Activated naive CD4-positive, alpha-beta T cell treated with anti-CD3 and anti-CD28 coated beads, Interleukin-2, amount 50 U/mL, for 72 hours (primary cell): ENCODE results near the gene DPF3. TPM values are rescaled to one million over a fixed set of nuclear protein-coding genes. Genes with fewer than 3 reads are reported as not detected.
A peak's percentile ranks its signal among the peaks of the same experiment; 100 is the strongest.

Experiments used
- ATAC-seq, 2 donors: fragments of 150-1000 bp; cut with Tn5 transposase; 2 replicates each; pipeline ENCODE4 v1.10.0; 2021; ENCODE audit warnings: mild to moderate bottlenecking in 2 of 2, moderate library complexity in 2 of 2
- DNase-seq, 2 donors: peaks; one replicate each; pipeline ENCODE4 v3.0.0; 2021 to 2022; ENCODE audit warnings: low spot score in 2 of 2
- H3K27ac Mint-ChIP-seq, 2 donors: one replicate each; pipeline ENCODE4 v1.8.0; 2022; ENCODE audit warnings: mild to moderate bottlenecking in 2 of 2, mixed read lengths in 2 of 2
- H3K36me3 Mint-ChIP-seq, 2 donors: one replicate each; pipeline ENCODE4 v1.8.0; 2022; ENCODE audit warnings: mixed read lengths in 2 of 2
- H3K9me3 Mint-ChIP-seq, 2 donors: one replicate each; pipeline ENCODE4 v1.8.0; 2022; ENCODE audit warnings: mixed read lengths in 2 of 2
- total RNA-seq, 2 donors: library from RNA; stranded (reverse); gene quantifications; one replicate each; pipeline ENCODE4 v1.2.3, GENCODE V29; 2022

The DPF3 gene
- total RNA-seq, 2 donors from 2014 or later = 0.29 TPM; not detected in 1

DNA sequence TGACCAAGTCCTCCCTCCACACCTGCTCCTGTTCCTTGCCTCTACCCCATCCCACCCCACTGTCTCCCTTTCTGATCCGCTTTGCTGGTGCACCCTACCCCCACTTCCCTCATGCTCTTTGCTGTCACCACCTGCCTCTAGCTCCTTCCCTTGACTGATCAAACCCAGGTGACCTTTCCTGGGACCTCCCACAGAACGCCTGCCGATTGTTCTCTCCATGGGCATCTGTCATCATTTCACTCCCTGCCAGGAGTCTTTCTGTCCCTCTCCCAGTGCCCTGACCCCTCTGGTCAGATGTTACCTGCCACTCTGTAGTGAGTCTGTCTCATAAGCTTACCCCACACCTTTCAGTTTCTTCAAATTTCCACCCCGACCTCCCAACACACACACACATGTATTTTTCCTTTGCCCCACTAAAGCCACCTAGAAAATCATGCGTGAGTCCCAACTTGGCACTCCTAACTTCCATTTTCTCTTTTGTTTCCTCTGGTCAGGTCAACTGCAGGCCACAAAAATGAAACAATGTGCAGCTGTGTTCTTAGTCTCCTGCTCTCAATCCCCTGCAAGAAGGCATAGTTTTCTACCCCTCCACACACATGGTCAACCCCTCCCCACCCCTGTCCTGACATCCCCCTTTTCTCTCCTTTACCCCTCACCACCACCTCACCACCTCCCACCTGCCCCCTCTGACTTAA, 229.8 kb downstream of the DPF3 start:
- Mint-ChIP-seq H3K27ac (peak overlapping the region in 1 of 2 donors; percentile 78), H3K36me3 (no peaks in the 10 kb centered on the region), H3K9me3 (no peaks in the 10 kb centered on the region)
- DNase-seq (no peak), ATAC-seq (no peak)

DNA sequence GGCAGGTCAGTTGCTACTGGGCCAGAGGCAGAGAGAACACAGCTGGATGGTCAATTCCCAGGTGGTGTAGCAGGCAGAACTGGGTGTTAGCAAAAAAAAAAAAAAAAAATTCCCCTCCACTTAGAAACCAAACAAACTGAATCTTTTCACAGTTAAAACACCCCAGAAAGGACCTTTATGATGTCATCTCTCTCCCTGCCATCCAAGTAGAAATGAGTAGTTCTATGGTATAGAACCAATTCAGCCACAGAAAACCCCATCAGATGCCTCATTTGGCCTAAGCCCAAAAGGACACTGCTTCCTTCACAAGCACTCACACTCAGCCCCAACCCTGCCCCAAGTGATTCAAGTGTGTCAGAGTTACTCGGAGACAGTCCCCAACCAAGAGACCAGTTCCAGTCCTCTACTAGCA, 230.8 kb downstream of the DPF3 start:
- ATAC-seq (peak; percentile 38 to 68), DNase-seq (peak in 1 of 2 donors; percentile 5)
- no peaks in the 10 kb centered on the region for H3K36me3 Mint-ChIP-seq
- no peaks in the 10 kb centered on the region for H3K9me3 Mint-ChIP-seq
- peak overlapping the region in 1 of 2 donors; percentile 69 for H3K27ac Mint-ChIP-seq

GRCh38 chr14:72662214-72662613, 231.7 kb downstream of the DPF3 start:
- no peaks in the 10 kb centered on the region for H3K36me3 Mint-ChIP-seq
- DNase-seq (no peak), ATAC-seq (no peak)
- H3K9me3 Mint-ChIP-seq = no peaks in the 10 kb centered on the region
- H3K27ac Mint-ChIP-seq = no peak overlapping the region

DNA sequence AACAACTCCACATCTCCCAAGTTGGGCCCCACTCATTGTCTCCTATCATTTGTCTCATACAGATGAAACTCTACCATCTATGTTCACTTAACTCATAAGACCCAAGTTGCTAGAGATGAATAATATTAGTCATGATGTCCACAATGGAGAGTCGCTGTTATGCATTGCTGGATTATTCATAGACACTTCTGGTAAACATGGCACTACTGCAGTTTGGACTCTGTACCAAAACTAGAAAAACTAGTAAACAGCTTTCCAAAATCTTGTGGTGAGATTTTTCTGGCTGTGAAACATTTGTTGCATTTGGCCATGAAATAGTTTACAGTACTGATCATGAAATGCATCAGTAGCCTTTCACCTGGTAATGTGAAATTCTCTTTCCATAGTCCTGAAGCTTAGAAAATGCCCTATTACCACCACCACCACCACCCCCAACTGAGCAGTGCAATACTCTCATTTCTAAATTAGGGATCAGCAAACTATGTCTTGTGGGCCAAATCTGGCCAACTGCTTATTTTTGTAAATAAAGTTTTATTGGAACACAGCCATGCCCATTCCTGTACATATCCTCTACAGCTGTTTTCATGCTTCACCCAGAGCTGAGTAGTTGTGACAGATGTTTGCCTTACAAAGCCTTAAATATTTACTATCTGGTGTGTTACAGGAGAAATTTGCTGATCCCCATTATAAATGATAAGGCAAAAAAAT, 236.5 kb downstream of the DPF3 start:
- no peak overlapping the region for H3K27ac Mint-ChIP-seq
- DNase-seq (no peak), ATAC-seq (no peak)
- H3K36me3 Mint-ChIP-seq = no peaks in the 10 kb centered on the region
- no peaks in the 10 kb centered on the region for H3K9me3 Mint-ChIP-seq

GRCh38 chr14:72653026-72653425, 240.9 kb downstream of the DPF3 start:
- no peaks in the 10 kb centered on the region for H3K36me3 Mint-ChIP-seq
- no peaks in the 10 kb centered on the region for H3K9me3 Mint-ChIP-seq
- H3K27ac Mint-ChIP-seq = no peak overlapping the region
- ATAC-seq = no peak
- no peak for DNase-seq

DNA sequence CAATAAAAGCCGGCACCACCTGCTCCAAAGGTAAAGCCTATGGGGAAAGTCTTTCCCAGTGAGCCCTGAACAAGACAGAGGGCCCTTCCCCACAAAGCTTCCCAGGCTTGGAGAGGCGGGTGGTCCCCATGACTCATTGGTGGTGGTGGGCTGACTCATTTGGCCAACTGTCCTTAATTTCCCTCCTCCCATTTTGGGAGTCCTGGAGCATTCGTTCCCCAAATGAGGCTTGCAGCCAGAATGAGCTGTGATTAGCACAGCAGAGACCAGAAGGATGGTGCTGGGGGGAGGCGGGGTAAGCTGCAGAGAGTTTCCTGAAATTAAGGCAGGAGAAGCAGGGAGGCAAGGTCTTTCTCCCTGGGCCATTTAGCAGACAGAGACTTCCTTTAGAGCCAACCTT, 241.7 kb downstream of the DPF3 start:
- Mint-ChIP-seq H3K36me3 (no peaks in the 10 kb centered on the region), H3K9me3 (no peaks in the 10 kb centered on the region), H3K27ac (no peak overlapping the region)
- DNase-seq = no peak
- no peak for ATAC-seq

DNA sequence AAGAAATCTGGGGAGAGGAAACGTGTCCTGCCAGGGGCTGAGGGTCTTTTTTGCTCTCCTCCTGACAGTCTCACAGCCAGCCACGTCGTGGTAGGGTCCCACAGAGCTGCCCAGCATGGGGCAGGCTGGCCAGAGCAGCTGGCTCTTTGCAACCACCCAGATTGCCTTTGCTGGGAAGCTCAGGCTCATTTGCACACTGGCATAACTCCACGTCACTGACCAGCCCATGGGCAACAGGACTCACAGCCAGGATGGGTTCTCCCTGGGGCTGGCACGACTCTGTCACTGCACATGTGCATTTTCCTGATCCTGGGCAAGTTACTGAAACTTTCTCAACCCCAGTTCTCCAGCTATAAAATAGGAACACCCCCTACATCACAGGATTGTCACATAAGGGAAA, 242.2 kb downstream of the DPF3 start:
- Mint-ChIP-seq H3K27ac (no peak overlapping the region), H3K36me3 (no peaks in the 10 kb centered on the region), H3K9me3 (no peaks in the 10 kb centered on the region)
- ATAC-seq = no peak
- DNase-seq = no peak

DNA sequence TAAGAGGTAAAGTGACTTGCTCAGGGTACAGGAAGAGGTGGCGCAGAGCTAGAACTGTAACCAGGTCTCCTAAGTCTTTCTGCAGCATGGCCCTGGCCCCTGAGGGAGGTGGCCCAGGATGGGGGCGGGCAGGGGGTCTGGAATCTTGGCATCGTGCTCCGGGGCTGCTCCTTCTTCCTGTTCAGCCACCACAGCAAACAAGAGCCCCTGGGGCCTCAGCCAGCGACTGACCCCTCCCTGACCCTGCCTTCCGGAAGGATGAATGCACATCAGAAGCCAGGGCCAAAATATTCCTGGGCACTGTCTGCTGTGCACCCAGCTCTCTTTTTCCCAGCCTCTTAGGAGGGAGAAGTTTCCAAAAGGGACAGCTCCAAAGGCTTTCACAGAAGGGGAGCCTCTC, 242.8 kb downstream of the DPF3 start:
- ATAC-seq (no peak), DNase-seq (no peak)
- no peaks in the 10 kb centered on the region for H3K9me3 Mint-ChIP-seq
- no peak overlapping the region for H3K27ac Mint-ChIP-seq
- H3K36me3 Mint-ChIP-seq = no peaks in the 10 kb centered on the region

DNA sequence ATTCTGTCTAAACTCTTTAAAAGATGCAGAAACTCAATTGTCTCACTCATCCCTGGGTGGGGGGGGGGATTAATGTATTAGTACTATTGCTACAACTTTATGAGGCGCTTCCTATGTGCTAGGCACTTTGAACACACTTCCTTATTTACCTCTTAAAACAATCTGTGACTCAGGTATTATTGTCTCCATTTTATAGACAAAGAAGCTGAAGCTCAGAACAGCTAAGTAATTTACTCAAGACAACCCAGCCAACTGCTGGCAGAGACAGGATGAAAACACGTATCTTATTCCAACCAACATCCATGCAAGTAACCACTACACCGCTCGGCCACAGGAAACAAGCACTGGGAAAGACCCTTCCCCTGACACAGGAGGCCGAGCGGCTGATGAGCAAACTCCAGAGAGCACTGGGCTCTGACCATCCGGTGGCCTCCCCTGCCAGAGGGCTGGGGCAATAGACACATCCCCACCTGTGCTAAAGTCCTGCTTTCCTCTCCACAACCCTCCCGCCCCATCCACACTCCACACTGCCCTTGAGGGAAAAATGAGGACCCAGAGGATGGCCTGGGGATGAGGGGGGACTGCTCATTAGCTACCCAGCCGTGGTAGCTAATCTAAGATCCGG, 244.2 kb downstream of the DPF3 start:
- ATAC-seq = no peak
- H3K9me3 Mint-ChIP-seq = no peaks in the 10 kb centered on the region
- H3K36me3 Mint-ChIP-seq = no peaks in the 10 kb centered on the region
- no peak for DNase-seq
- H3K27ac Mint-ChIP-seq = no peak overlapping the region

GRCh38 chr14:72647782-72648181, 246.1 kb downstream of the DPF3 start:
- ATAC-seq (no peak), DNase-seq (no peak)
- H3K27ac Mint-ChIP-seq = no peak overlapping the region
- no peaks in the 10 kb centered on the region for H3K36me3 Mint-ChIP-seq
- H3K9me3 Mint-ChIP-seq = no peaks in the 10 kb centered on the region

DNA sequence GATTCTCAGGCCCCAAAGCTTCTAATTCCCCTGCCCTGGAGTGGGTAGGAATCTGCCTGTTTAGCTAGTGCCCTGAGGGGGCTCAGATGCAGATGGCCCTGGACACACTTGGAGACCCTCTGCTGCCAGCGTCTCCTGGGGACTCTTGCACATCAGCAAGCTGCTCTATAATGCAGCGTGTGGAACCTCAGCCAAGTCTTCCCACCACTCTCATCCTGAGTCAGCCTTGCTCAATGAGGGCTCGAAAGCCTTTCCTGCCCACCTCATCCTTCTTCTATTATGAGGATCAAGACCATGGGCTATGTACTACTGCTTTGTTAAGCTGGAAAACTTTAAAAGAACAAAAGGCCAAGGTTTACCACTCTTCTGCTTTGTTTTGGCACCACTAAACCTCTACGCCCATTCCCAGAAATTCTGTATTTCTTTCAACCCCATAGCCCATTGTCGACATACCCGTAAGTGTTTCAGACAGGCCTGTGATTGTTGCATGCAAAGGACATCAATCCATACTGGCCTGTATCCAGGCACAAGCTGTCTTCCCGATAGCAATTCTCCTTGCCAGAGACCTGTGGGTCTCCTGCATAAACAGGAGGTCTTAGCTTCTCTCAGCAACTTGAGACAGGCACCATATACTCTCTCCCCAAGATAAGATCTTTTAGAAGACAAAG, 246.9 kb downstream of the DPF3 start:
- Mint-ChIP-seq H3K27ac (no peak overlapping the region), H3K36me3 (no peaks in the 10 kb centered on the region), H3K9me3 (no peaks in the 10 kb centered on the region)
- ATAC-seq = no peak
- no peak for DNase-seq

- ATAC-seq = no peak
- Mint-ChIP-seq H3K9me3 (peaks cover 2 to 3% of the 10 kb centered on the region in 2 donors), H3K27ac (no peak overlapping the region), H3K36me3 (peaks cover 0 to under 1% of the 10 kb centered on the region in 2 donors)
- DNase-seq = no peak
Observed at GRCh38 chr14:72645706-72646105, 248.2 kb downstream of the DPF3 start.

- Mint-ChIP-seq H3K36me3 (peaks cover 6 to 8% of the 10 kb centered on the region in 2 donors), H3K27ac (no peak overlapping the region), H3K9me3 (peaks cover 10% of the 10 kb centered on the region in 2 donors)
- DNase-seq = no peak
- ATAC-seq = no peak
Observed at GRCh38 chr14:72644758-72645489, 249.0 kb downstream of the DPF3 start.

DNA sequence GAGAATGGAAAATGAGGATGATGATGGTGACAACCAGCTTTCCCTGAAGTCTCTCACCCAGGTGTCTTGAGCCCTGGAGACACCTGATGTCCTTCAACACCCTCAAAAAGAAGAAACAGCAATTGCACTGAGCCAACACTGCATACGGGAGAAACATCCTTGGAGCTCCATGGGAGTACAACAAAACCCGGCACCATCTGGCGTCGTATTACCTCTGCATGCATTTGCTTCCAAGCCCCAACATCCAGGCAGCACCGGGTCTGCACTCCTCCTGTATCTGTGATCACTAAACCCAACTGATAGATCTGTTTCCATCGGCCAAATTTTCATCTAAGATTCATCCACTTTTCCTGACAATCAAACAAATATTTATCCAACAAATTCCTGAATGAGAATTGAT, 249.9 kb downstream of the DPF3 start:
- H3K27ac Mint-ChIP-seq = no peak overlapping the region
- ATAC-seq = no peak

DNA sequence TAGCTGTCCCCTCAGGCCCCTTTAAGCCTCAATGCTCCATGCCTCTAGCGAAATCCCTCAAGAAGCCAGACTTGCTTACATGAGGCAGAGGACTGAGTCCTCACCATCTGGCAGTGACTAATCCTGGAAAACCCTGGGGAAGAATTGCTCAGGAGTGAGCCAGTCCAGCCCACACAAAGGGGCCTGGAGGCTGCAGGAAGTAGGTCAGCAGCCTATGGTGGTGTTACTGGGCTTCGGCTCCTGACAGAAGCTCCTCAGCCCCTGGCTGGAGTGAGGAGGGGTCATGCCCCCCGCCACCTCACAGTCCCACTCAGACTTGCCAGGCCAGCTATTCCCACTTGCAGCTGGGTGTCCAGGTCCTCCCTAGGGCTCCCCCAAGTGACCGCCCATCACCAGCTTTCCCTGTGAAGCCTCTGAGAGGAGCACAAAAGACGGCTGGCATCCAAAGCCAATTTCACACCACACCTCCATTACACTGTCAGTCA, 250.5 kb downstream of the DPF3 start:
- Mint-ChIP-seq H3K9me3 (peaks cover 10 to 13% of the 10 kb centered on the region in 2 donors), H3K36me3 (peaks cover 6 to 9% of the 10 kb centered on the region in 2 donors), H3K27ac (no peak overlapping the region)
- DNase-seq = no peak
- ATAC-seq = no peak

More for the DNA sequence above, 249.9 kb downstream of the DPF3 start:
- peaks cover 10 to 13% of the 10 kb centered on the region in 2 donors for H3K9me3 Mint-ChIP-seq
- no peak for DNase-seq
- H3K36me3 Mint-ChIP-seq = peaks cover 6 to 9% of the 10 kb centered on the region in 2 donors

DNA sequence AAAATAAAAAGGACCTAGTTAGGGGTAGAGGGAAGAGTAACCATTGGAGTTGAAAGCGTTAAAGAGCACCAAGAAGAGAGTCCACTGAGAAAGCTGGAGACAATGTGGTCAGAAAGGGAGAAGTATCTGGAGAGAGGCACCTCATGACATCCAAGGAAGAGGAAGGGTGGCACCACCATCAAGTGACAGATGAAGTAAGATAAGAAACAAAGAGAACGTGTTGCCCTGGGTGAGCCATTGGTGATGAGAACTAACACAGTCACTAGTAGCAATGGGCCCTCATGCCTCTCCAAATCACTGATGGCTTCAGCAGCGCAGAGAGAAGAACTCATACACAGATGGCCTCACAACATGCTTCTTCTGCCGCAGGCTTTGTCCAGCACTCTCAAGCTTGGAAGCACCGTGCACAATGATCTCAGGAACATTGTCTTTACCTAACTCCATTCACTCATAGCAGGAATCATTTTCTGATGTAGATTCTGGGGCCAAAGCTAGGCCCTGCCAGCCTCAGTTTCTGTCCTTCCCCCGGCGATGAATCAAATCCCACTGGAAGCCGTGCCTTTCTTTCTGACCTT, 252.9 kb downstream of the DPF3 start:
- no peak overlapping the region for H3K27ac Mint-ChIP-seq

More for the DNA sequence above, 252.9 kb downstream of the DPF3 start:
- Mint-ChIP-seq H3K9me3 (peaks cover 10 to 13% of the 10 kb centered on the region in 2 donors), H3K36me3 (peaks cover 6 to 9% of the 10 kb centered on the region in 2 donors)
- DNase-seq (no peak), ATAC-seq (no peak)
